ENCODE data around the gene DNAJC1. TPM values are rescaled to one million over a fixed set of nuclear protein-coding genes. Genes with fewer than 3 reads are reported as not detected.

The DNAJC1 gene
- polyA plus RNA-seq, 1 donor from 2014 or later = 15.9 TPM

GRCh38 chr10:21976280-21976679 lies 27.2 kb downstream of the DNAJC1 start:
- TF ChIP-seq EZH2 (IDR thresholded peaks at IDR 0.05; ENCODE audit: borderline replicate concordance, insufficient read depth, low read length, poor library complexity, severe bottlenecking) (no peak), RAD21 (conservative IDR thresholded peaks at IDR 0.05) (no peak), MXI1 (conservative IDR thresholded peaks at IDR 0.05; ENCODE audit: poor library complexity, severe bottlenecking) (no peak), REST (IDR thresholded peaks at IDR 0.05; ENCODE audit: borderline replicate concordance) (no peak), EP300 (conservative IDR thresholded peaks at IDR 0.05; ENCODE audit: poor library complexity, severe bottlenecking) (no peak), POLR2AphosphoS5 (IDR thresholded peaks at IDR 0.05) (no peak), TAF1 (IDR thresholded peaks at IDR 0.05; ENCODE audit: low read depth) (no peak), SMC3 (conservative IDR thresholded peaks at IDR 0.05; ENCODE audit: poor library complexity) (no peak), CTCF (IDR thresholded peaks at IDR 0.05; ENCODE audit: poor library complexity, severe bottlenecking) (no peak)
- no peak overlapping the region for H2AFZ ChIP-seq (ENCODE audit: low read depth, low read length)
- H3K9me3 ChIP-seq (ENCODE audit: low read length) = no peaks in the 10 kb centered on the region
- H3K4me2 ChIP-seq (ENCODE audit: low read length) = no peak overlapping the region
- no peaks in the 10 kb centered on the region for H3F3A ChIP-seq (ENCODE audit: insufficient read depth, low read length, poor library complexity, severe bottlenecking)
- H3K79me2 ChIP-seq (replicated peaks; ENCODE audit: insufficient read depth, low read length) = peaks cover 4% of the 10 kb centered on the region
- H3K36me3 ChIP-seq (ENCODE audit: insufficient read depth, low read length) = no peaks in the 10 kb centered on the region
- H3K27ac ChIP-seq (ENCODE audit: low read length) = no peak overlapping the region
- no peak overlapping the region for H3K4me3 ChIP-seq (ENCODE audit: low read length)
- no peaks in the 10 kb centered on the region for H3K9me2 ChIP-seq (ENCODE audit: insufficient read depth, low read length)
- H4K20me1 ChIP-seq (ENCODE audit: insufficient read depth) = no peaks in the 10 kb centered on the region
- H3K27me3 ChIP-seq (ENCODE audit: insufficient read depth, low read depth, low read length) = no peaks in the 10 kb centered on the region
- H3K9ac ChIP-seq (ENCODE audit: low read length) = no peak overlapping the region

- Histone ChIP-seq H3K9me2 (ENCODE audit: insufficient read depth, low read length) (no peaks in the 10 kb centered on the region), H3K27ac (ENCODE audit: low read length) (no peak overlapping the region), H3K9ac (ENCODE audit: low read length) (no peak overlapping the region), H3K79me2 (replicated peaks; ENCODE audit: insufficient read depth, low read length) (peaks cover 4% of the 10 kb centered on the region), H3K4me2 (ENCODE audit: low read length) (no peak overlapping the region), H2AFZ (ENCODE audit: low read depth, low read length) (no peak overlapping the region), H4K20me1 (ENCODE audit: insufficient read depth) (no peaks in the 10 kb centered on the region), H3F3A (ENCODE audit: insufficient read depth, low read length, poor library complexity, severe bottlenecking) (no peaks in the 10 kb centered on the region), H3K4me3 (ENCODE audit: low read length) (no peak overlapping the region), H3K36me3 (ENCODE audit: insufficient read depth, low read length) (no peaks in the 10 kb centered on the region), H3K27me3 (ENCODE audit: insufficient read depth, low read depth, low read length) (no peaks in the 10 kb centered on the region), H3K9me3 (ENCODE audit: low read length) (no peaks in the 10 kb centered on the region)
- TF ChIP-seq EZH2 (IDR thresholded peaks at IDR 0.05; ENCODE audit: borderline replicate concordance, insufficient read depth, low read length, poor library complexity, severe bottlenecking) = no peak
- no peak for TF ChIP-seq POLR2AphosphoS5 (IDR thresholded peaks at IDR 0.05)
- TF ChIP-seq CTCF (IDR thresholded peaks at IDR 0.05; ENCODE audit: poor library complexity, severe bottlenecking) = no peak
- TF ChIP-seq MXI1 (conservative IDR thresholded peaks at IDR 0.05; ENCODE audit: poor library complexity, severe bottlenecking) = no peak
- TF ChIP-seq REST (IDR thresholded peaks at IDR 0.05; ENCODE audit: borderline replicate concordance) = no peak
- TF ChIP-seq RAD21 (conservative IDR thresholded peaks at IDR 0.05) = no peak
- TF ChIP-seq TAF1 (IDR thresholded peaks at IDR 0.05; ENCODE audit: low read depth) = no peak
- no peak for TF ChIP-seq EP300 (conservative IDR thresholded peaks at IDR 0.05; ENCODE audit: poor library complexity, severe bottlenecking)
- no peak for TF ChIP-seq SMC3 (conservative IDR thresholded peaks at IDR 0.05; ENCODE audit: poor library complexity)
These were observed 28.0 kb downstream of the DNAJC1 start for GRCh38 chr10:21975378-21975990.

All from neural cell (in vitro differentiated cells).